ENCODE results near the gene INSR. TPM values are rescaled to one million over a fixed set of nuclear protein-coding genes. Genes with fewer than 3 reads are reported as not detected.

Gene INSR
- total RNA-seq, 2 experiments from 2014 or later = 2.0 to 2.5 TPM

GRCh38 chr19:7063339-7063738, 230.9 kb downstream of the INSR start:
- H3K4me1 Mint-ChIP-seq = peaks cover 2% of the 10 kb centered on the region
- peak; percentile 12 for DNase-seq
- H3K27me3 Mint-ChIP-seq = no peaks in the 10 kb centered on the region
- CTCF ChIA-PET = interaction anchor here (1.1 kb wide), 1 partner anchor 201 kb away, joined by 3 read pairs; no protein-coding TSS in a partner anchor
- H3K4me3 Mint-ChIP-seq = no peak overlapping the region
- POLR2A ChIA-PET = interaction anchor here (0.5 kb wide), 1 partner anchor 334 kb away, joined by 5 read pairs; no protein-coding TSS in a partner anchor
- no peak overlapping the region for H3K27ac Mint-ChIP-seq
- no peaks in the 10 kb centered on the region for H3K9me3 Mint-ChIP-seq
- no peaks in the 10 kb centered on the region for H3K36me3 Mint-ChIP-seq (ENCODE audit: low read depth)

Other genes with a start within 250 kb of the INSR start
- gene MBD3L2, start 245.1 kb downstream of the INSR start, total RNA-seq = not detected
- gene MBD3L3, start 235.7 kb downstream of the INSR start, total RNA-seq = not detected
- gene ZNF557, start 224.7 kb downstream of the INSR start, total RNA-seq = 10 to 100 TPM; 19.3 to 20.7 TPM
- gene ARHGEF18, start 54.5 kb upstream of the INSR start, total RNA-seq = 10 to 100 TPM; 78.3 to 88.2 TPM
- gene PEX11G, start 194.6 kb upstream of the INSR start, total RNA-seq = under 1 TPM; 0.46 to 0.67 TPM
- 1 to 10 TPM; 6.5 to 6.7 TPM for gene ZNF358, start 221.7 kb upstream of the INSR start, total RNA-seq
- 10 to 100 TPM; 13.2 to 14.8 TPM for gene MCOLN1, start 228.2 kb upstream of the INSR start, total RNA-seq
- 100 to 1,000 TPM; 117 to 126 TPM for gene PNPLA6, start 241.3 kb upstream of the INSR start, total RNA-seq